ENCODE data around the gene POLD2.
"Not testable (repeated sequence)": the region's sequence is repeated elsewhere in the genome, so short reads cannot be mapped to it uniquely, and the experiment has no call there.

POLD2 gene

GRCh38 chr7:44139311-44140010 lies 16.1 kb upstream of the POLD2 start:
- DNase-seq (ENCODE audit: low spot score), result no peak

- DNase-seq (ENCODE audit: low spot score), result no peak
These were observed 15.3 kb upstream of the POLD2 start for GRCh38 chr7:44138698-44139097.

- DNase-seq (ENCODE audit: low spot score), result no peak
These were observed 13.4 kb upstream of the POLD2 start for GRCh38 chr7:44136731-44137130.

GRCh38 chr7:44134943-44135628 lies 11.7 kb upstream of the POLD2 start:
- no peak for DNase-seq (ENCODE audit: low spot score)

GRCh38 chr7:44133295-44133694 lies 9.9 kb upstream of the POLD2 start:
- no peak for DNase-seq (ENCODE audit: low spot score)

- DNase-seq (ENCODE audit: low spot score), result no peak
These were observed 8.7 kb upstream of the POLD2 start for GRCh38 chr7:44132039-44132438.

GRCh38 chr7:44131173-44132029 lies 8.1 kb upstream of the POLD2 start:
- no peak for DNase-seq (ENCODE audit: low spot score)

GRCh38 chr7:44128721-44129582 lies 5.6 kb upstream of the POLD2 start:
- no peak for DNase-seq (ENCODE audit: low spot score)

- no peak for DNase-seq (ENCODE audit: low spot score)
These were observed 3.8 kb upstream of the POLD2 start for GRCh38 chr7:44127161-44127560.

- DNase-seq (ENCODE audit: low spot score), result not testable (repeated sequence)
These were observed 3.2 kb upstream of the POLD2 start for GRCh38 chr7:44126574-44126973.

- no peak for DNase-seq (ENCODE audit: low spot score)
These were observed 1.5 kb upstream of the POLD2 start for GRCh38 chr7:44124822-44125202.

- no peak for DNase-seq (ENCODE audit: low spot score)
These were observed 819 bp downstream of the POLD2 start for GRCh38 chr7:44122529-44122928.

GRCh38 chr7:44121761-44122420 lies 1.5 kb downstream of the POLD2 start:
- no peak for DNase-seq (ENCODE audit: low spot score)

GRCh38 chr7:44120395-44120794 lies 3.0 kb downstream of the POLD2 start:
- DNase-seq (ENCODE audit: low spot score), result no peak

- DNase-seq (ENCODE audit: low spot score), result no peak
These were observed 3.4 kb downstream of the POLD2 start for GRCh38 chr7:44119829-44120380.

- DNase-seq (ENCODE audit: low spot score), result no peak
These were observed 5.4 kb downstream of the POLD2 start for GRCh38 chr7:44117801-44118429.

- DNase-seq (ENCODE audit: low spot score), result no peak
These were observed 6.3 kb downstream of the POLD2 start for GRCh38 chr7:44116789-44117666.

- DNase-seq (ENCODE audit: low spot score), result no peak
These were observed 7.1 kb downstream of the POLD2 start for GRCh38 chr7:44116087-44116788.
